ENCODE measurements around the gene BBS12. TPM values are rescaled to one million over a fixed set of nuclear protein-coding genes. Genes with fewer than 3 reads are reported as not detected.

BBS12 gene
- total and polyA plus RNA-seq, 9 of the 15 experiments (the other 6 are each of a cell fraction or from before 2014, with no cell fraction given), result 2.7 to 6.5 (median 3.3) TPM

DNA sequence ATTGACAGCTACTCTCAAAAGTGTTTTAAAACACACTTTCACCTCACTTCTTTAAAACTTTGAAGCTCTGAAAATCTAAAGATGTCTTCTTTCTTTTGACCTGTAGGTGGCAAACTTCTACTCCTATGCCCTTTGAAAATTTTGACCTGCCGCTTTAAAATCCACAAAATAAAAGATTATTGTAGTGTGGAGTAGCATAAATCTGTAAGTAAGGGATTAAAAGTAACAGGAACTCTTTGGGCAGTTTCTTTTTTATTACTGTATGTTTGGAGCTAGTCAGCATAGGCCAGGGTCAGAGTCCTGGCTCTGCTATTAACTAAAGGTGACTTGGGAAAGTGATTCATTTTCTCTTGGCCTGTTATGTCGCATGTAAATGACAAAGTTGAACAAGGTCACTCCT lies 25.5 kb downstream of the BBS12 start (continued):
- TF ChIP-seq SMC3 (conservative IDR thresholded peaks at IDR 0.05; ENCODE audit: insufficient read depth, low read depth, low read length), result peak; percentile 36; the same call in 1 of the 2 replicates
- TF ChIP-seq DEAF1 (CRISPR knock-in tag; IDR thresholded peaks at IDR 0.05), result peak; percentile 63
- no peak for TF ChIP-seq HOXB6 (CRISPR knock-in tag; IDR thresholded peaks at IDR 0.05; ENCODE audit: borderline replicate concordance)
- no peak for TF ChIP-seq ZNF551 (CRISPR knock-in tag; IDR thresholded peaks at IDR 0.05)
- TF ChIP-seq GTF2F1 (IDR thresholded peaks at IDR 0.05; ENCODE audit: low read depth, low read length), result no peak
- TF ChIP-seq ESRRA (IDR thresholded peaks at IDR 0.05; ENCODE audit: borderline replicate concordance, low read depth), result 0 out of 2 replicates have a peak, but pooled peaks have one; percentile 10
- TF ChIP-seq ZNF23 (CRISPR knock-in tag; IDR thresholded peaks at IDR 0.05), result no peak
- TF ChIP-seq BACH1 (tag; IDR thresholded peaks at IDR 0.05), result 0 out of 2 replicates have a peak, but pooled peaks have one; percentile 39
- no peak for TF ChIP-seq ZNF140 (CRISPR knock-in tag; IDR thresholded peaks at IDR 0.05)
- no peak for TF ChIP-seq NR2C1 (IDR thresholded peaks at IDR 0.05)
- TF ChIP-seq NR2C1 (tag; IDR thresholded peaks at IDR 0.05), result 0 out of 2 replicates have a peak, but pooled peaks have one; percentile 11
- no peak for TF ChIP-seq ZC3H4 (CRISPR knock-in tag; IDR thresholded peaks at IDR 0.05; ENCODE audit: borderline replicate concordance)
- TF ChIP-seq POLR2H (tag; IDR thresholded peaks at IDR 0.05; ENCODE audit: low read depth), result peak; percentile 8; the same call in 1 of the 2 replicates
- no peak for TF ChIP-seq DACH1 (IDR thresholded peaks at IDR 0.05; ENCODE audit: partially characterized antibody)
- no peak for TF ChIP-seq XRCC4 (IDR thresholded peaks at IDR 0.05; ENCODE audit: extremely low read depth, insufficient read depth, insufficient read length)
- TF ChIP-seq, protein P1, sequence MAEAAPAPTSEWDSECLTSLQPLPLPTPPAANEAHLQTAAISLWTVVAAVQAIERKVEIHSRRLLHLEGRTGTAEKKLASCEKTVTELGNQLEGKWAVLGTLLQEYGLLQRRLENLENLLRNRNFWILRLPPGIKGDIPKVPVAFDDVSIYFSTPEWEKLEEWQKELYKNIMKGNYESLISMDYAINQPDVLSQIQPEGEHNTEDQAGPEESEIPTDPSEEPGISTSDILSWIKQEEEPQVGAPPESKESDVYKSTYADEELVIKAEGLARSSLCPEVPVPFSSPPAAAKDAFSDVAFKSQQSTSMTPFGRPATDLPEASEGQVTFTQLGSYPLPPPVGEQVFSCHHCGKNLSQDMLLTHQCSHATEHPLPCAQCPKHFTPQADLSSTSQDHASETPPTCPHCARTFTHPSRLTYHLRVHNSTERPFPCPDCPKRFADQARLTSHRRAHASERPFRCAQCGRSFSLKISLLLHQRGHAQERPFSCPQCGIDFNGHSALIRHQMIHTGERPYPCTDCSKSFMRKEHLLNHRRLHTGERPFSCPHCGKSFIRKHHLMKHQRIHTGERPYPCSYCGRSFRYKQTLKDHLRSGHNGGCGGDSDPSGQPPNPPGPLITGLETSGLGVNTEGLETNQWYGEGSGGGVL (CRISPR knock-in tag; IDR thresholded peaks at IDR 0.05), result no peak
- TF ChIP-seq TFAM (CRISPR knock-in tag; conservative IDR thresholded peaks at IDR 0.05), result no peak
- 0 out of 2 replicates have a peak, but pooled peaks have one; percentile 40 for TF ChIP-seq CC2D1A (IDR thresholded peaks at IDR 0.05)
- TF ChIP-seq CTCF (IDR thresholded peaks at IDR 0.05 in 2 of 3, conservative IDR thresholded peaks at IDR 0.05 in 1 of 3; ENCODE audit: insufficient read depth in 2 of 3, low read depth in 1 of 3, low read length in 3 of 3), result peak; percentile 47 to 75 (median 53); a peak in 4 of 6 replicates
- TF ChIP-seq STAT6 (CRISPR knock-in tag; IDR thresholded peaks at IDR 0.05), result no peak
- TF ChIP-seq TRIM24 (IDR thresholded peaks at IDR 0.05), result no peak
- TF ChIP-seq CXXC5 (CRISPR knock-in tag; IDR thresholded peaks at IDR 0.05), result no peak
- peak; percentile 36; the same call in 1 of the 2 replicates for TF ChIP-seq CREM (IDR thresholded peaks at IDR 0.05; ENCODE audit: low read depth)

Measured in K562 (cell line).